ENCODE measurements around the gene TAS2R50.

TAS2R50 gene

GRCh38 chr12:10943167-10943566 lies 43.5 kb downstream of the TAS2R50 start:
- FAIRE-seq, result no peak

GRCh38 chr12:10941916-10942607 lies 44.6 kb downstream of the TAS2R50 start:
- no peak for FAIRE-seq

- peak; percentile 74 for FAIRE-seq
These were observed 45.3 kb downstream of the TAS2R50 start for GRCh38 chr12:10941369-10941768.

GRCh38 chr12:10940389-10940788 lies 46.3 kb downstream of the TAS2R50 start:
- no peak for FAIRE-seq

- no peak for FAIRE-seq
These were observed 47.5 kb downstream of the TAS2R50 start, which contains the start of gene TAS2R14 for GRCh38 chr12:10939163-10939562. TSS of gene TAS2R14 (minus strand) at chr12:10939263. CDS start at chr12:10939207, 56 bp downstream.

- no peak for FAIRE-seq
These were observed 50.2 kb downstream of the TAS2R50 start for GRCh38 chr12:10936506-10936905.

Data from A204.1 (cell line).